AG09309 (cell line): ENCODE results near the gene MYLIP.

ENCODE experiments used
- DNase-seq: peaks from one replicate; pipeline ENCODE4 v3.0.0-alpha.2; 2010; ENCODE audit warnings: low read depth
- H3K4me3 ChIP-seq: 2 replicates; pipeline ENCODE4 v1.5.1; 2011; ENCODE audit warnings: mild to moderate bottlenecking, low read depth, low read length, moderate library complexity; ENCODE audit not compliant: control insufficient read depth
- CTCF ChIP-seq: IDR thresholded peaks from 2 replicates; pipeline ENCODE4 v1.5.1; 2011; ENCODE audit warnings: mild to moderate bottlenecking, low read depth, low read length, inconsistent platforms; ENCODE audit not compliant: insufficient read depth, control insufficient read depth; ENCODE audit errors: missing control alignments

The MYLIP gene

GRCh38 chr6:16088409-16088808 lies 40.5 kb upstream of the MYLIP start:
- no peak overlapping the region for H3K4me3 ChIP-seq
- no peak for DNase-seq
- no peak for TF ChIP-seq CTCF

GRCh38 chr6:16089232-16090062 lies 39.4 kb upstream of the MYLIP start:
- DNase-seq, result no peak
- H3K4me3 ChIP-seq, result no peak overlapping the region
- TF ChIP-seq CTCF, result no peak

- no peak for DNase-seq
- TF ChIP-seq CTCF, result no peak
Measured at GRCh38 chr6:16090452-16090851, 38.4 kb upstream of the MYLIP start.

GRCh38 chr6:16090920-16091319 lies 38.0 kb upstream of the MYLIP start:
- TF ChIP-seq CTCF, result no peak
- H3K4me3 ChIP-seq, result no peak overlapping the region
- DNase-seq, result no peak

More at GRCh38 chr6:16090452-16090851, 38.4 kb upstream of the MYLIP start:
- no peak overlapping the region for H3K4me3 ChIP-seq

GRCh38 chr6:16092140-16092539 lies 36.7 kb upstream of the MYLIP start:
- DNase-seq, result no peak
- TF ChIP-seq CTCF, result no peak
- no peak overlapping the region for H3K4me3 ChIP-seq

GRCh38 chr6:16092990-16093389 lies 35.9 kb upstream of the MYLIP start:
- no peak for DNase-seq
- no peak for TF ChIP-seq CTCF
- H3K4me3 ChIP-seq, result no peak overlapping the region
